Vagina (tissue), 2 donors: ENCODE results near the gene PITPNM1.

Experiments
- POLR2A ChIP-seq, 2 donors: fragments of 450-650 bp; IDR thresholded peaks; one replicate each; pipeline ENCODE4 v1.6.1; 2017; ENCODE audit warnings: antibody characterized with exemption in 2 of 2, mild to moderate bottlenecking in 2 of 2, moderate library complexity in 2 of 2
- POLR2AphosphoS5 ChIP-seq, 2 donors: sonication (generic); formaldehyde crosslinking; IDR thresholded peaks; one replicate each; pipeline ENCODE4 v1.9.0; 2017; ENCODE audit warnings: antibody characterized with exemption in 2 of 2, mild to moderate bottlenecking in 2 of 2, low read depth in 1 of 2; ENCODE audit not compliant: insufficient read depth in 1 of 2

DNA sequence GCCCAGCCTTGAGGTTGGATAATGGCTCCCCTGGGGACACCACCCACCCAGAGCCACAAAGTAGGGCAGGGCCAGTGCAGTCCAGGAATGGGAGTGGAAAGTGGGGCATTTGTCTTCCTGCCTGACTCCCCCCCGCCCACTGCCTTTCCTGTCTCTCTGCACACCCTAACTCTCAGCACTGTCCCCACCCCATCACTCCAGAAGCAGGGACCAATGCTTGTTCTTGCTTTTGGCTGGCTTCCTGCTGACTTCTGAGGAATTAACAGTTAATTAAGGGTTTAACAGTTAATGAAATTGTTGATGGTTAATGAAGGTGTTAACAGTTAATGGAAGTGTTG lies 4.7 kb downstream of the PITPNM1 start:
- no peak for TF ChIP-seq POLR2A (IDR thresholded peaks at IDR 0.05)
- TF ChIP-seq POLR2AphosphoS5 (IDR thresholded peaks at IDR 0.05; ENCODE audit: insufficient read depth in 1 of 2, low read depth in 1 of 2): no peak
